ENCODE measurements around the gene SLFN5. TPM values are rescaled to one million over a fixed set of nuclear protein-coding genes. Genes with fewer than 3 reads are reported as not detected.
"Not testable (repeated sequence)": the region's sequence is repeated elsewhere in the genome, so short reads cannot be mapped to it uniquely, and the experiment has no call there.

SLFN5 gene
- total RNA-seq, 1 donor from 2014 or later = 16.3 TPM

GRCh38 chr17:35242158-35242804 is 591 bp upstream of the SLFN5 start:
- DNase-seq (ENCODE audit: low read depth in 2 of 2) = peak; percentile 44 to 62

DNA sequence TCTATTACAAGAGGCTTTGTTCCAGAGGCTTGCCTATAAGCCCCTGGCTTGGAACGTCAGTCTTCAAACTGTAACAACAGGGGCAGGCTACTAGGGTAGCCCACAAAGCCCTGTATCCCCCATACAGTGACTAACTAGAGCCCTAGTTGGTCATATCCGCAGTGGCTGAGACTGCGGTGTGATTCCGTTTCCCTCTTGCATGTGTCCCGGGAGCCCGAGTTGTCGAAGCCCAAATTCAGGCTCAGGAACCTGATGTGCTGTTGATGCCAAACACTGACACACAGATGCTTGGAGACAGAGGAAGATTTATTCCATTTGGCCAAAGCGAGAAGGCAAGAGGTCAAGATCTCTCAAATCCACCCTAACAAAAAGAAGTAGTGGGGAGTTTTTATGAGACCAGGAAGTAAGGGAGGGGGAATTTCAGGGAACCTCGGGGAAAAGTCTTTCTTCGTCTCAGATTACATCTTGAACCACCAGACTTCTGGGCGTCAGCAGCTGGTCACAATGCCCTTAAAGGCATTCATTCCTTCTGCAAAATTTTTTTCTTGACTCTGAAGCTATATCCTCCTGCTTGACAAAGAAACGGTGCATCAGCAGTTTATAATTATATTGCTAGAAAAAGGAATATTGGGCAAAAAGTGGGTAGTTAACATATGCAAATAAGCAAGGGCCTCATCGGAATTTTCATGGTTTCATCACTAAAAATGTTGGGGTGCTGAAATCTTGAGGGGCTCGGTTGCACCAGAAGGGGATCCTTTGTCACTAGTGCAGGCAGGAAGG is 879 bp downstream of the SLFN5 start:
- peak; percentile 44 to 85 for DNase-seq (ENCODE audit: low read depth in 2 of 2)

GRCh38 chr17:35244341-35245195 is 1.7 kb downstream of the SLFN5 start:
- DNase-seq (ENCODE audit: low read depth in 2 of 2) = peak; percentile 58 to 88

- DNase-seq (ENCODE audit: low read depth in 2 of 2) = peak in 1 of 2 donors; percentile 93
Observed at GRCh38 chr17:35245196-35245486, 2.3 kb downstream of the SLFN5 start.

- no peak for DNase-seq (ENCODE audit: low read depth in 2 of 2)
Observed at GRCh38 chr17:35252651-35253050, 9.8 kb downstream of the SLFN5 start.

DNA sequence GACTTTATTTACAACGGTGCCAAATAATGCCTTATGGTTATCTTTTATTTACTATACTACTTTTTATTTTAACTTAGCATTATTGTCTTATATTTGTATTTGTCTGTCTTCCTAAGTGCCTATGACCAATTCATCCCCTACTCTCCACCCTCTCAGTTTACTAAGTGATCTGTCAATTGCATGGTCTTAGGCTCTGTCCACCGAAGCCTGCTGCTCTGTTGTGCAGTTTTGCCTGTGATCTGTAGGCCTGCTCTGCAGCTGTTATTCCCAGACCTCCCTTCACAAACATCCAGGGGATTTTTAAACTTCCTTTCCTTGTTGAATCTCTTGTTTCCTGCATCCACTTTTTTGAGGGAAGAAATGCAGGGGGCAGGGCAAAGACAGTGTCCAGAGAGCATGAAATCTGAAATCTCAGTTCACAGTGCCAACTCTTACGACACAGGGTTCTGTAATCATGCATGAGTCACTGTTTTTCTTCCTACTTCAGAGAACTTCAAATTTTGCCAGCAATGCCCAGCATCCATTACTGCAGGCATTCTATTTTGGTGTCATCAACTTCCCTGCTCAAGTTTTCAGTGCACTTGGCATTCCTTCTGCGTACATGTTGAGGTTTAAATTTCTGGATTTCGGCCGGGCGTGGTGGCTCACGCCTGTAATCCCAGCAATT is 11.4 kb downstream of the SLFN5 start:
- DNase-seq (ENCODE audit: low read depth in 2 of 2) = peak; percentile 85 to 98

DNA sequence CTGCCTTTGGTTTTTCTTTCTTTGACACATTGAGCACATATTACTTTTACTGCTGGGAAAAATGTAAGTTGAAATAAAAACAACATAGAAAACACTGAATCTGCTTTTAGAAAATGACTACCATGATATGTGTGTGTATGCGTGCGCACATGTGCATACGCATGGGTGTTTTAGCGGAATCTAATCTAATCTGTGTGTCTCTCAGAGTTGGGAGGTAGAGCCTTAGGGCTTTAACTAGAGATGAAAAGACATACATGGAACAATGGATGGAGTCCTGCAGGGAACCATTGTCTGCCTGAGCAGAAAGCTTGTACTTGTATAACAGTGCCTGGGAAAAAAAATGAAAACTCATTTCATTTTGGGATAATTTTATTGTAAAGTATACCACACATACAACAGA is 12.4 kb downstream of the SLFN5 start:
- DNase-seq (ENCODE audit: low read depth in 2 of 2) = no peak

DNA sequence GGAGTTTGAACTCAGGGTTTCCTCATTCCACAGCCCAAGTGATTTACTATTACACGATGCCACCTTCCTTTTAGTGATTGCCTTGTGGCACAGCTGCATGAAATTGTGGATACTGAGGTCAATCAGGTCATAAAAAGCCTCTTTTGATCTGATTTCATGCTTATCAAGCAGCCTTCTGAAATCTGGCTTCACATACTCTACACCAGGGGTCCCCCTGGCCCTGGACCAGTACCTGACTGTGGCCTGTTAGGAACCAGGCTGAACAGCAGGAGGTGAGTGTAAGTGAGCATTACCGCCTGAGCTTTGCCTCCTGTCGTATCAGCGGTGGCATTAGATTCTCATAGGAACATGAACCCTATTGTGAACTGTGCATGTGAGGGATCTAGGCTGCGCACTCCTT is 13.8 kb downstream of the SLFN5 start:
- DNase-seq (ENCODE audit: low read depth in 2 of 2) = peak; percentile 17 to 35

DNA sequence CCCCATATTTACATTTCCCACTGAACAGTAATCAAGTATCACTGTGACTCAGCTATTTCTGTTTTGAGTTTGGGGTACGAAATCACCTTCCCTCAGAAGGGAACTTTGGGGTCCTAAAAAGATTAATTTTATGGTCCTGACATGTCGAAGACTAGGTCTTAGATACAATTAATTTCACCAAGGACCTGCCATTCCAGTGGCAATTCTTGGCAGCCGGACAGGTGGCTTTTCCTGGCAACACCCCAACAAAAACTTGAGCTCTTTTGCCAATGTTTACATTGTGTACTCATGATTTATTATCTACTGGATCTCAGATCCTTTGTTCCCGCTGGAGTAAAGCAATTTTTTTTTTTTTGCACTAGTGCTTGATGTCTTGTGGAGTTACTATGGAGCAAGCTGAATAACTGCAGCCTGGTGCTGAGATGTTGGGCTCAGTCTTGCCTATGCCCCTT is 14.4 kb downstream of the SLFN5 start:
- DNase-seq (ENCODE audit: low read depth in 2 of 2) = peak; percentile 88 to 93

DNA sequence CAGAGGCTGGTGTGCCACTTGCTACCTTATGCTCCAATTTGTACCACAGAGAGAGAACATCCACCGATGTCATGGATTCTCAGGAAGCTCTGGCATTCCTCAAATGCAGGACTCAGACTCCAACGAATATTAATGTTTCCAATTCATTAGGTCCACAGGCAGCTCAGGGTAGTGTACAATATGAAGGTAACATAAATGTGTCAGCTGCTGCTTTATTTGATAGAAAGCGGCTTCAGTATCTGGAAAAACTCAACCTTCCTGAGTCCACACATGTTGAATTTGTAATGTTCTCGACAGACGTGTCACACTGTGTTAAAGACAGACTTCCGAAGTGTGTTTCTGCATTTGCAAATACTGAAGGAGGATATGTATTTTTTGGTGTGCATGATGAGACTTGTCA is 16.1 kb downstream of the SLFN5 start:
- DNase-seq (ENCODE audit: low read depth in 2 of 2) = no peak

DNA sequence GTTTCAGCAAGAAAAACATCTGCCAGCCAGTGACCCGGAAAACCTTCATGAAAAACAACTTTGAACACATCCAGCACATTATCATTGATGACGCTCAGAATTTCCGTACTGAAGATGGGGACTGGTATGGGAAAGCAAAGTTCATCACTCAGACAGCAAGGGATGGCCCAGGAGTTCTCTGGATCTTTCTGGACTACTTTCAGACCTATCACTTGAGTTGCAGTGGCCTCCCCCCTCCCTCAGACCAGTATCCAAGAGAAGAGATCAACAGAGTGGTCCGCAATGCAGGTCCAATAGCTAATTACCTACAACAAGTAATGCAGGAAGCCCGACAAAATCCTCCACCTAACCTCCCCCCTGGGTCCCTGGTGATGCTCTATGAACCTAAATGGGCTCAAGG is 22.2 kb downstream of the SLFN5 start:
- no peak for DNase-seq (ENCODE audit: low read depth in 2 of 2)

DNA sequence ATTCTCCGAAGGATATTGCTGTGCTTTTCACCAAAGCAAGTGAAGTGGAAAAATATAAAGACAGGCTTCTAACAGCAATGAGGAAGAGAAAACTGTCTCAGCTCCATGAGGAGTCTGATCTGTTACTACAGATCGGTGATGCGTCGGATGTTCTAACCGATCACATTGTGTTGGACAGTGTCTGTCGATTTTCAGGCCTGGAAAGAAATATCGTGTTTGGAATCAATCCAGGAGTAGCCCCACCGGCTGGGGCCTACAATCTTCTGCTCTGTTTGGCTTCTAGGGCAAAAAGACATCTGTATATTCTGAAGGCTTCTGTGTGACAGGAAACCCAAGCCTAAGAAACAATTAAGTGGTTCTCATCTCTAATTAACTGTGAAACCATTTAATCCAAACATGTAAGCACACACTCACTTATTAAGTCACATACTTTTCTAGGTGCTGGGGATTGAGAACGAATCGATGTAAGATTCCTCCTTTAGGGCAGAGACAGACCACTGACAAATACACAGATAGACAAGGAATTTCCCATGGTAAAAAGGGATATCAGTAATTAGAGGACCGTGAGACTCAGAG is 22.8 kb downstream of the SLFN5 start:
- DNase-seq (ENCODE audit: low read depth in 2 of 2) = no peak

- DNase-seq (ENCODE audit: low read depth in 2 of 2) = not testable (repeated sequence)
Observed at GRCh38 chr17:35274167-35275066, 31.5 kb downstream of the SLFN5 start.

DNA sequence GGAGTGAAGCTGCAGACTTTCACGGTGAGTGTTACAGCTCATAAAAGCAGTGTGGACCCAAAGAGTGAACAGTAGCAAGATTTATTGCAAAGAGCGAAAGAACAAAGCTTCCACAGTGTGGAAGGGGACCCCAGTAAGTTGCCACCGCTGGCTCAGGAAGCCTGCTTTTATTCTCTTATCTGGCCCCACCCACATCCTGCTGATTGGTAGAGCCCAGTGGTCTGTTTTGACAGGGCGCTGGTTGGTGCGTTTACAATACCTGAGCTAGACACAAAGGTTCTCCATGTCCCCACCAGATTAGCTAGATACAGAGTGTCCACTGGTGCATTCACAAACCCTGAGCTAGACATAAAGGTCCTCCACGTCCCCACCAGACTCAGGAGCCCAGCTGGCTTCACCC is 35.6 kb downstream of the SLFN5 start:
- not testable (repeated sequence) for DNase-seq (ENCODE audit: low read depth in 2 of 2)

GRCh38 chr17:35278876-35279275 is 36.0 kb downstream of the SLFN5 start:
- DNase-seq (ENCODE audit: low read depth in 2 of 2) = not testable (repeated sequence)

DNA sequence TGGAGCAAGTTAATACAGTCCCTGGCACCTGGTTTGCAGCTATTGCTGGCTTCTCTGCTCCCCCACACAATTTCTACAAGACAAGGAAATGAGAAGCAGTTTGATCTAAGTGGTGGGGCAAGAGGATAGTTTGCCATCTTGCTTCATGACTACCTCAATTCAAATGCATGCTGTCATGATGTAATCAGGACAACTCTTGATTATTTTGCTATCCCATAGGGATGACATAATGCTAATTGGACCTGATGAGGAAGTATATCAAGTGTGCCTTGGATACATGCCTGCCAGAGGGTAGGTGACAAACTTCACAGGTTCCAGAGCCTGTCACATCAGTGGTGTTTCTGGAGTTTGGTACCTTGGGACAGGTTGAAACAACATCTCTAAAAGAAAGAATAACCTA is 40.9 kb downstream of the SLFN5 start:
- DNase-seq (ENCODE audit: low read depth in 2 of 2) = no peak

DNA sequence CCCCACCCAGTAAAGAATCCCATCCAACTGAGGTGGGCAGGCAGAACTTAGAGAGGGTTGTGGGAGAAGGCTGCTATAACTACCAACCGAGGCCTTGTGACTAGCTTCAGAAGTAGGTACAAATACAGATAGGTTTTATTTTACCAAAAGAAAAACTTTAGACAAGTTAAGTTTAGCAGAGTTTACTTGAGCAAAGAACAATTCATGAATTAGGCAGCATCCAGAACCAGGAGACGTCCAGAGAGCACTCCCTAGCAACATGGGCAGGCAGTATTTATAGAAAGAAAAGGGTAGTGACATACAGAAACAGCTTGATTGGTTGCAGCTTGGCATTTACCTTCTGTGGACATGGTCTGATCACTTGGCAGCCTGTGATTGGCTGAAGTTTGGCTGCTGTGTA is 42.1 kb downstream of the SLFN5 start:
- DNase-seq (ENCODE audit: low read depth in 2 of 2) = no peak

DNA sequence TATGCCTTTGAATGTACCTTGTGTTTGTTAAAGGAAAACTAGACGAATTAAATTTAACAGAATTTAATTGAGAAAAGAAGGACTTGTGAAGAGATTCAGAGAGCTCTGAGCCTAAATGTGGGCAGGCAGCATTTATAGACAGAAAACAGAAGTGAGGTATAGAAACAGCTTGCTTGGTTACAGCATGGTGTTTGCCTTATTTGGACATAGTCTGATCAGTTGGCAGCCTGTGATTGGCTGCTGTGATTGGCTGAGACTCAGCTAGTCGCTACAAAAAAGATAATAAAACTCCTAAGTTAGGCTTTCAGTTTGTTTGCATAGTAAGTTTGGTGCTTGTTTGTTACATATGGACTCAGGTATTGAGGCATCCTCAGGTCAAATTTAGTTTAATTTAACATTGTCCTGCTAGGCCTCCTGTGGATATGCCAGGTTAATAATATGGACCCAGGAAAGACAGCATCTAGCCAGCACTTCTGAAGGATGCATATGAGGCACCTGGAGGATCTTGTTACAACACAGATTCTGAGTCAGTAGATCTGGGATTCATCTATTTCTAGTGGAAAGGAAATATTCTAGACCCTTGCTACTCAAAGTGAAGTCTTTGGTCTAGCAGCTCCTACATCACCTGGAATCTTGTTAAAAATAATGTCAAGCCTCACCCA is 43.4 kb downstream of the SLFN5 start:
- no peak for DNase-seq (ENCODE audit: low read depth in 2 of 2)

GRCh38 chr17:35287286-35287811 is 44.5 kb downstream of the SLFN5 start:
- DNase-seq (ENCODE audit: low read depth in 2 of 2) = no peak

GRCh38 chr17:35289222-35289621 is 46.4 kb downstream of the SLFN5 start:
- no peak for DNase-seq (ENCODE audit: low read depth in 2 of 2)
